SK-N-SH treated with all-trans-retinoic acid at 6 μM for 48 hours (cell line): ENCODE results near the gene LANCL3.

Experiments used
- ATAC-seq: fragments of 200-7000 bp; cut with Tn5 transposase; 3 replicates; pipeline ENCODE4 v1.9.1; 2020; ENCODE audit warnings: mild to moderate bottlenecking, moderate library complexity
- ARNTL ChIP-seq: fragments of 450-650 bp; formaldehyde crosslinking; IDR thresholded peaks from 2 replicates; pipeline ENCODE4 v1.5.0; 2020; ENCODE audit warnings: low read depth, mild to moderate bottlenecking, moderate library complexity, borderline replicate concordance
- BACH2 ChIP-seq: fragments of 250-450 bp; sonication (Bioruptor Pico); IDR thresholded peaks from 2 replicates; pipeline ENCODE4 v1.9.0; 2021; ENCODE audit warnings: mild to moderate bottlenecking, borderline replicate concordance
- CSDC2 ChIP-seq: fragments of 250-450 bp; sonication (Bioruptor Pico); IDR thresholded peaks from 2 replicates; pipeline ENCODE4 v1.5.0; 2020; ENCODE audit warnings: mild to moderate bottlenecking, moderate library complexity
- ESRRG ChIP-seq: fragments of 250-450 bp; sonication (Bioruptor Pico); IDR thresholded peaks from 2 replicates; pipeline ENCODE4 v1.6.1; 2021; ENCODE audit warnings: mild to moderate bottlenecking
- GLIS3 ChIP-seq: fragments of 250-450 bp; sonication (Bioruptor Pico); IDR thresholded peaks from 2 replicates; pipeline ENCODE4 v1.5.0; 2020; ENCODE audit warnings: mild to moderate bottlenecking, moderate library complexity
- OSR1 ChIP-seq: fragments of 250-450 bp; sonication (Bioruptor Pico); IDR thresholded peaks from 2 replicates; pipeline ENCODE4 v1.8.0; 2022; ENCODE audit warnings: moderate library complexity, mild to moderate bottlenecking, inconsistent platforms
- PPARA ChIP-seq: fragments of 250-450 bp; sonication (Bioruptor Pico); IDR thresholded peaks from 2 replicates; pipeline ENCODE4 v1.5.0; 2020; ENCODE audit warnings: mild to moderate bottlenecking, borderline replicate concordance
- SNAI2 ChIP-seq: fragments of 250-450 bp; sonication (Bioruptor Pico); IDR thresholded peaks from 2 replicates; pipeline ENCODE4 v1.5.0; 2020; ENCODE audit warnings: mild to moderate bottlenecking, moderate library complexity
- TCF4 ChIP-seq: fragments of 250-450 bp; sonication (Bioruptor Pico); IDR thresholded peaks from 2 replicates; pipeline ENCODE4 v1.8.0; 2021; ENCODE audit warnings: mild to moderate bottlenecking, moderate library complexity, borderline replicate concordance
- ZC3H10 ChIP-seq: fragments of 250-450 bp; sonication (Bioruptor Pico); IDR thresholded peaks from 2 replicates; pipeline ENCODE4 v1.5.1; 2021; ENCODE audit warnings: mild to moderate bottlenecking, moderate library complexity
- ZFP3 ChIP-seq: fragments of 250-450 bp; sonication (Bioruptor Pico); IDR thresholded peaks from 2 replicates; pipeline ENCODE4 v1.5.0; 2020; ENCODE audit warnings: mild to moderate bottlenecking, moderate library complexity
- ZFP30 ChIP-seq: fragments of 450-650 bp; formaldehyde crosslinking; IDR thresholded peaks from 2 replicates; pipeline ENCODE4 v1.5.0; 2022; ENCODE audit warnings: mild to moderate bottlenecking, moderate library complexity
- ZNF565 ChIP-seq: fragments of 450-650 bp; formaldehyde crosslinking; conservative IDR thresholded peaks from 2 replicates; pipeline ENCODE4 v1.5.0; 2020; ENCODE audit warnings: low read depth, mild to moderate bottlenecking, moderate library complexity
- ZNF8 ChIP-seq: fragments of 450-650 bp; formaldehyde crosslinking; IDR thresholded peaks from 2 replicates; pipeline ENCODE4 v1.5.0; 2020; ENCODE audit warnings: mild to moderate bottlenecking, moderate library complexity
- TF ChIP-seq, protein P1 (sequence below): fragments of 250-450 bp; sonication (Bioruptor Pico); IDR thresholded peaks from 2 replicates; pipeline ENCODE4 v1.5.1; 2021; ENCODE audit warnings: mild to moderate bottlenecking, moderate library complexity
- TF ChIP-seq, protein P2 (sequence below): fragments of 250-450 bp; sonication (Bioruptor Pico); IDR thresholded peaks from 2 replicates; pipeline ENCODE4 v1.5.0; 2020; ENCODE audit warnings: mild to moderate bottlenecking, moderate library complexity
- TF ChIP-seq, protein P3 (sequence below): fragments of 250-450 bp; sonication (Bioruptor Pico); IDR thresholded peaks from 2 replicates; pipeline ENCODE4 v1.5.1; 2020; ENCODE audit warnings: low read depth, mild to moderate bottlenecking, moderate library complexity

Gene LANCL3

DNA sequence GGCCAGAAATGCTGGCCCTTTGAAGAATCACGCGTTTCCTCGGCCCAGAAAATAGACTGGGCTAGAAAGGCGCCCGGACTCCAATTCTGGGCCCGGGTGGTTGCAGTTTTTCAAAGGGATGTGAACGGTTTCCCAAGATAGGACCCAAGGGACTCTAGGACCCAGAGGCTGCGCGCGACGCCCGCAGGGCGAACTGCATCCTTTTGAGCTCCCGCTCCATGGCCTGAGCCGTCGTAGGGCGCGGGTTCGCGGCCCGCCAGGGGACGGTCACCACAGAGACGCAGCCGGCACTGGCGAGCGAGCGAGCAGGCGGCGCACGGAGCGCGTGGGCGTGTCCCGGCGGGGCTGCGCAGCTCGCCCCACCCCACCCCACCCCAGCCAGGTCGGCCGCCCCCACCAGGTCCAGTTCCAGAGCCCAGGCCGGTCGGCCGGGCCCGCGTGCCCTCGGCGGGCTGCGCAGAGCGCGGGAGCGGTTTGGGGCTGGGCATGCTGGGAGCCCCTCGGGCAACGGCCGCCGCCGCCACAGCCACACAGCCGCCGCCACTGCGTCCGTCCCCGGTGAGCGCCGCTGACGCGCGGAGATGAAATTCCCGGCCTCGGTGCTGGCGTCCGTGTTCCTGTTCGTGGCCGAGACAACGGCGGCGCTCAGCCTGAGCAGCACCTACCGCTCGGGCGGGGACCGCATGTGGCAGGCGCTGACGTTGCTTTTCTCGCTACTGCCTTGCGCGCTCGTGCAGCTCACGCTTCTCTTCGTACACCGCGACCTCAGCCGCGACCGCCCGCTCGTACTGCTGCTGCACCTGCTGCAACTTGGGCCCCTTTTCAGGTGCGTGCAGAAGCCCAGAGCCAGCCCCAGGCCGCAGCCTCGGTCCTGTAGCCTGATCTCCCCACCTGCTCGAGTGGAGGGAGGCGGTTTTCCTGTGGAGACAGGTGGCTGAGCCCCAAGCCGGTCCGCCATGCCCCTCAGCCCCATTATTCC, 114.2 kb downstream of the LANCL3 start, which contains the start of gene XK:
Gene XK, plus strand, starts transcription at position 411 of the 979 bp plus-strand sequence. Its CDS starts 171 bp downstream, at position 582.
- peak; percentile 73; the same call in 1 of the 2 replicates for TF ChIP-seq ZFP3
- TF ChIP-seq, protein P1, sequence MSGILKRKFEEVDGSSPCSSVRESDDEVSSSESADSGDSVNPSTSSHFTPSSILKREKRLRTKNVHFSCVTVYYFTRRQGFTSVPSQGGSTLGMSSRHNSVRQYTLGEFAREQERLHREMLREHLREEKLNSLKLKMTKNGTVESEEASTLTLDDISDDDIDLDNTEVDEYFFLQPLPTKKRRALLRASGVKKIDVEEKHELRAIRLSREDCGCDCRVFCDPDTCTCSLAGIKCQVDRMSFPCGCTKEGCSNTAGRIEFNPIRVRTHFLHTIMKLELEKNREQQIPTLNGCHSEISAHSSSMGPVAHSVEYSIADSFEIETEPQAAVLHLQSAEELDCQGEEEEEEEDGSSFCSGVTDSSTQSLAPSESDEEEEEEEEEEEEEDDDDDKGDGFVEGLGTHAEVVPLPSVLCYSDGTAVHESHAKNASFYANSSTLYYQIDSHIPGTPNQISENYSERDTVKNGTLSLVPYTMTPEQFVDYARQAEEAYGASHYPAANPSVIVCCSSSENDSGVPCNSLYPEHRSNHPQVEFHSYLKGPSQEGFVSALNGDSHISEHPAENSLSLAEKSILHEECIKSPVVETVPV (CRISPR knock-in tag) = no peak
- peak; percentile 67 for ATAC-seq

DNA sequence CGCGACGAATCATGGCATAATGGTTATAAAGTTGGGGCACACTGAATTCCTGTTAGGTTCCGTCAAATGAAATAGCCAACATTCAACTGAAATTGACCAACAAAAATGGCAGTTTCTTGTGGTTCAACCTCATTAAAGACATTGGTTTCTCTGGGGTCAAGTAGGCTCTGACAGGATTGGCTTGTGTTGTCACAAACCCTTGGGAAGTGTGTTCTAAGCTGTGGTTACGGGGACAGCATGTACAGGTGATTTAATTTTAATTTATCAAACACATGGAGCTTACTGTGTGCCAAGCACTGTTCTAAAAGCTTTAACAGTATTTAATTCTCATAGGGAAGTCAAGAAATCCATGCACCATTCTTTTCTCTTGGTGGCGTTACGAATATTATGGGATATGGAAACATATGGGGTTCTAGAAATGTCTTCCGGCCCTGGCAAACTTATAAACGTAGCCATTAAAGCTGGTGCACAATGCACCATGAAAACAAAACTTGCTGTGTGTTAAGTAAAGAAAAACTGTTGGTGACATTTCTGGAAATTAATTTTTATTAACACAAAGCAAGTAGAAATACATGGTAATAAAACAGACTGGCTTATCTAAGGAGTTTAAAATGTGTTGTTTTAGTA, 115.0 kb downstream of the LANCL3 start:
- no peak for ATAC-seq
- TF ChIP-seq, protein P1 (CRISPR knock-in tag) = no peak
- TF ChIP-seq BACH2 (no peak), GLIS3 (CRISPR knock-in tag) (no peak), TCF4 (CRISPR knock-in tag) (no peak), ESRRG (CRISPR knock-in tag) (no peak), SNAI2 (CRISPR knock-in tag) (no peak), ZFP30 (CRISPR knock-in tag) (no peak), CSDC2 (no peak)
- TF ChIP-seq, protein P2, sequence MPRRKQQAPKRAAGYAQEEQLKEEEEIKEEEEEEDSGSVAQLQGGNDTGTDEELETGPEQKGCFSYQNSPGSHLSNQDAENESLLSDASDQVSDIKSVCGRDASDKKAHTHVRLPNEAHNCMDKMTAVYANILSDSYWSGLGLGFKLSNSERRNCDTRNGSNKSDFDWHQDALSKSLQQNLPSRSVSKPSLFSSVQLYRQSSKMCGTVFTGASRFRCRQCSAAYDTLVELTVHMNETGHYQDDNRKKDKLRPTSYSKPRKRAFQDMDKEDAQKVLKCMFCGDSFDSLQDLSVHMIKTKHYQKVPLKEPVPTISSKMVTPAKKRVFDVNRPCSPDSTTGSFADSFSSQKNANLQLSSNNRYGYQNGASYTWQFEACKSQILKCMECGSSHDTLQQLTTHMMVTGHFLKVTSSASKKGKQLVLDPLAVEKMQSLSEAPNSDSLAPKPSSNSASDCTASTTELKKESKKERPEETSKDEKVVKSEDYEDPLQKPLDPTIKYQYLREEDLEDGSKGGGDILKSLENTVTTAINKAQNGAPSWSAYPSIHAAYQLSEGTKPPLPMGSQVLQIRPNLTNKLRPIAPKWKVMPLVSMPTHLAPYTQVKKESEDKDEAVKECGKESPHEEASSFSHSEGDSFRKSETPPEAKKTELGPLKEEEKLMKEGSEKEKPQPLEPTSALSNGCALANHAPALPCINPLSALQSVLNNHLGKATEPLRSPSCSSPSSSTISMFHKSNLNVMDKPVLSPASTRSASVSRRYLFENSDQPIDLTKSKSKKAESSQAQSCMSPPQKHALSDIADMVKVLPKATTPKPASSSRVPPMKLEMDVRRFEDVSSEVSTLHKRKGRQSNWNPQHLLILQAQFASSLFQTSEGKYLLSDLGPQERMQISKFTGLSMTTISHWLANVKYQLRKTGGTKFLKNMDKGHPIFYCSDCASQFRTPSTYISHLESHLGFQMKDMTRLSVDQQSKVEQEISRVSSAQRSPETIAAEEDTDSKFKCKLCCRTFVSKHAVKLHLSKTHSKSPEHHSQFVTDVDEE = no peak

DNA sequence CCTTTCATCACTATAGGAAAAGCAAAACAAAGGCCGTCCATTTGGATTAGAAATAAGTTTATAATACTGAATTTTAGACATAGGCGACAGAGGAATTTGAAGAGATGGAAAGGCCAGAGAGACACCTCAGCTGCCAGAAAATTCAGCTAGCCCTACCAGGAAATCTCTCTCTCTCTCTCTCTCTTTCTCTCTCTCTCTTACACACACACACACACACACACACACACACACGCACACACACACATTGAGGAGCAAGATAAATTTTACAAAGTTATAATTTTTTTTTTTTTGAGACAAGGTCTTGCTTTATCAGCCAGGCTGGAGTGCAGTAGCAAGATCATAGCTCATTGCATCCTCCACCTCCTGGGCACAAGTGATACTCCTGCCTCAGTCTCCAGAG, 115.5 kb downstream of the LANCL3 start:
- ATAC-seq = no peak
- no peak for TF ChIP-seq ARNTL (CRISPR knock-in tag)
- TF ChIP-seq OSR1 = no peak

DNA sequence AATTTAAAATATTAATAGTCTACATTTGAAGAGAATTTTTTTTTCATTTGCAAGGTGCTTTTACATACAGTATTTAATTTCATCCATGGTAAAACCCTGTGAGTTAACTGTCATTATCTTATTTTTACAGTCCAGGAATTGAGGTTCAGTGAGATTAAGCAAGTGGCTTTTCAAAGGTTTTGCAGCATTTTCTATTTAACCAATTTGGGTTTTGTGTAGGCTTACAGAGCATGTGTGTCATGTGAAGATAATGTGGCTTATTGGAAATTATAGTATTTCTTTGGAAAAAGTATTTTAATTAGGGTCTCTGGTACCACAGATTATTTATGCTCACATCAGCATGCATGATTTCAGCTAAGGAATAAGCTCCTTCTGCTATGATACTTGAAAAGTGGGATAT, 118.7 kb downstream of the LANCL3 start:
- TF ChIP-seq ZC3H10 (CRISPR knock-in tag) = no peak
- no peak for TF ChIP-seq OSR1
- no peak for TF ChIP-seq SNAI2 (CRISPR knock-in tag)
- TF ChIP-seq, protein P2 = no peak
- no peak for TF ChIP-seq CSDC2
- TF ChIP-seq ESRRG (CRISPR knock-in tag) = no peak
- TF ChIP-seq ZNF8 (CRISPR knock-in tag) = no peak
- TF ChIP-seq BACH2 = no peak
- TF ChIP-seq, protein P3, sequence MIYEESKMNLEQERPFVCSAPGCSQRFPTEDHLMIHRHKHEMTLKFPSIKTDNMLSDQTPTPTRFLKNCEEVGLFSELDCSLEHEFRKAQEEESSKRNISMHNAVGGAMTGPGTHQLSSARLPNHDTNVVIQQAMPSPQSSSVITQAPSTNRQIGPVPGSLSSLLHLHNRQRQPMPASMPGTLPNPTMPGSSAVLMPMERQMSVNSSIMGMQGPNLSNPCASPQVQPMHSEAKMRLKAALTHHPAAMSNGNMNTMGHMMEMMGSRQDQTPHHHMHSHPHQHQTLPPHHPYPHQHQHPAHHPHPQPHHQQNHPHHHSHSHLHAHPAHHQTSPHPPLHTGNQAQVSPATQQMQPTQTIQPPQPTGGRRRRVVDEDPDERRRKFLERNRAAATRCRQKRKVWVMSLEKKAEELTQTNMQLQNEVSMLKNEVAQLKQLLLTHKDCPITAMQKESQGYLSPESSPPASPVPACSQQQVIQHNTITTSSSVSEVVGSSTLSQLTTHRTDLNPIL (CRISPR knock-in tag) = no peak
- no peak for TF ChIP-seq ZNF565 (CRISPR knock-in tag)
- TF ChIP-seq PPARA (CRISPR knock-in tag) = no peak

More for the DNA sequence above, 118.7 kb downstream of the LANCL3 start:
- ATAC-seq = no peak
